Kidney capillary endothelial cell (primary cell): Measurements from ENCODE around the gene ADGRF5.

Experiments
- DNase-seq: peaks from one replicate; pipeline ENCODE4 v3.0.0-alpha.2; 2018; ENCODE audit warnings: low spot score

ADGRF5 gene

GRCh38 chr6:46815130-46815529 is 106.6 kb downstream of the ADGRF5 start:
- DNase-seq: no peak

GRCh38 chr6:46808806-46809205 is 112.9 kb downstream of the ADGRF5 start:
- DNase-seq: no peak
